ENCODE results near the gene OR10J4. TPM values are rescaled to one million over a fixed set of nuclear protein-coding genes. Genes with fewer than 3 reads are reported as not detected.

The OR10J4 gene
- not detected in 3 replicates for total RNA-seq
- long read RNA-seq = 0 reads

GRCh38 chr1:159431904-159432303 is at the start of gene OR10J4:
TSS of gene OR10J4 (plus strand) at chr1:159432204.
- no peak for TF ChIP-seq CTCF (IDR thresholded peaks at IDR 0.05)
- no peak for DNase-seq (ENCODE audit: low spot score)
- Mint-ChIP-seq H3K27me3 (ENCODE audit: low read depth) (peaks cover 11% of the 10 kb centered on the region), H3K4me3 (ENCODE audit: unreplicated experiment) (no peak within 1 kb of the TSS), H3K36me3 (ENCODE audit: low read depth) (no peaks in the 10 kb centered on the region), H3K27ac (ENCODE audit: unreplicated experiment) (no peak within 1 kb of the TSS), H3K9me3 (ENCODE audit: low read depth) (peaks cover 4% of the 10 kb centered on the region), H3K4me1 (ENCODE audit: low read depth) (peaks cover 14% of the 10 kb centered on the region)

- H3K4me1 Mint-ChIP-seq (ENCODE audit: low read depth) = no peaks in the 10 kb centered on the region
- TF ChIP-seq CTCF (IDR thresholded peaks at IDR 0.05) = no peak
- H3K27ac Mint-ChIP-seq (ENCODE audit: unreplicated experiment) = no peak overlapping the region
- peaks cover 4% of the 10 kb centered on the region for H3K27me3 Mint-ChIP-seq (ENCODE audit: low read depth)
- peaks cover 12% of the 10 kb centered on the region for H3K9me3 Mint-ChIP-seq (ENCODE audit: low read depth)
- no peaks in the 10 kb centered on the region for H3K36me3 Mint-ChIP-seq (ENCODE audit: low read depth)
- no peak overlapping the region for H3K4me3 Mint-ChIP-seq (ENCODE audit: unreplicated experiment)
- no peak for DNase-seq (ENCODE audit: low spot score)
These were observed 25.2 kb upstream of the OR10J4 start for GRCh38 chr1:159406821-159407220.

- Mint-ChIP-seq H3K4me3 (ENCODE audit: unreplicated experiment) (no peak overlapping the region), H3K36me3 (ENCODE audit: low read depth) (no peaks in the 10 kb centered on the region), H3K9me3 (ENCODE audit: low read depth) (peaks cover 13% of the 10 kb centered on the region), H3K27ac (ENCODE audit: unreplicated experiment) (no peak overlapping the region), H3K4me1 (ENCODE audit: low read depth) (no peaks in the 10 kb centered on the region), H3K27me3 (ENCODE audit: low read depth) (no peaks in the 10 kb centered on the region)
- DNase-seq (ENCODE audit: low spot score) = no peak
- no peak for TF ChIP-seq CTCF (IDR thresholded peaks at IDR 0.05)
These were observed 23.1 kb upstream of the OR10J4 start for GRCh38 chr1:159408862-159409400.

GRCh38 chr1:159421821-159422220 is 10.2 kb upstream of the OR10J4 start:
- peak; percentile 21 for TF ChIP-seq CTCF (IDR thresholded peaks at IDR 0.05)
- Mint-ChIP-seq H3K36me3 (ENCODE audit: low read depth) (peaks cover 3% of the 10 kb centered on the region), H3K27ac (ENCODE audit: unreplicated experiment) (no peak overlapping the region), H3K27me3 (ENCODE audit: low read depth) (no peaks in the 10 kb centered on the region), H3K4me3 (ENCODE audit: unreplicated experiment) (no peak overlapping the region), H3K4me1 (ENCODE audit: low read depth) (no peaks in the 10 kb centered on the region), H3K9me3 (ENCODE audit: low read depth) (peaks cover 27% of the 10 kb centered on the region)
- peak; percentile 55 for DNase-seq (ENCODE audit: low spot score)

GRCh38 chr1:159428536-159428935 is 3.5 kb upstream of the OR10J4 start:
- no peak for TF ChIP-seq CTCF (IDR thresholded peaks at IDR 0.05)
- Mint-ChIP-seq H3K4me1 (ENCODE audit: low read depth) (peaks cover 14% of the 10 kb centered on the region), H3K36me3 (ENCODE audit: low read depth) (no peaks in the 10 kb centered on the region), H3K27ac (ENCODE audit: unreplicated experiment) (no peak overlapping the region), H3K9me3 (ENCODE audit: low read depth) (peaks cover 4% of the 10 kb centered on the region), H3K27me3 (ENCODE audit: low read depth) (peaks cover under 1% of the 10 kb centered on the region), H3K4me3 (ENCODE audit: unreplicated experiment) (no peak overlapping the region)
- no peak for DNase-seq (ENCODE audit: low spot score)
